GM21786 (cell line): ENCODE measurements around the gene COL8A1.
"Not testable (repeated sequence)": the region's sequence is repeated elsewhere in the genome, so short reads cannot be mapped to it uniquely, and the experiment has no call there.

ENCODE experiments used
- ATAC-seq: cut with Tn5 transposase; IDR thresholded peaks from one replicate; pipeline ENCODE4 v1.9.1; 2021; ENCODE audit not compliant: unreplicated experiment

The COL8A1 gene

DNA sequence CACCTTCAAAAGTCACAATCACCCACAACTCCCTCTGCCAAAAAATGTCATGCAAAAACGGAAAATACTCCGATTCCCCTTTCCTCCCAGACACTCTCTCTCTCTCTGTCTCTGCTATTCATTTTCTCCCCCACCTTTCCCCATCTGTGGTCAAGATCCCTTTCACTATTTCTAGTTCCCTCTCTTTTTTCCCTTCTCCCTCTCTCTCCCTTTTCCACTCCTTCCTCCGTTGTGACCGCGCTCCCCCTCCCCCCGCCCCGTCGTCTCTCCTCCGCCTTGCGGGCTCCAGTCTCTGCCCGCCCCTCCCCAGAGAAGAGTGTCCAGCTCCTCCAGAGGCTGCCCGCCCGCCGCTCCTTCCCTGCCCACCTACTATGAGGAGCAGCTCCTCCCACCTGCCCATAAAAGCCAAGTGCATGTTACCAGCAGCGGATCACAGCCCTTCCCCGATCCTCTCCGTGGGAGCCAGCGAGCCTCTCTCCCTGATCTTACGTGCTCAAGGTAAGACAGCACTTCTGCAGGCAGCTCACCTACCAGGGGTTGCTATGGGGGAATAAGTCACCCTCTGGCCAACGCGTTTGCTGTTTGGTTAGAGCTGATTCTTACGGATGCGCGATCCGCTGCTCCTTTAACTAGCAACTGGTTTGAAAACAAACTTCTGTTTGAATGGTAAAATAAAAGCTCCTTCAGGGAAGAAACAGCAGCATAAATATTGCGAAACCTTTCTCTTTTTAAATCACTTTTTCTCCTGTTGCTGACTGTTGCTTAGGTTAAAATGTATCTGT is at the start of gene COL8A1:
TSS of gene COL8A1 (plus strand) at position 428 of the 782 bp plus-strand sequence. CDS start 152,089 bp downstream, outside the sequence.
- no peak for ATAC-seq

DNA sequence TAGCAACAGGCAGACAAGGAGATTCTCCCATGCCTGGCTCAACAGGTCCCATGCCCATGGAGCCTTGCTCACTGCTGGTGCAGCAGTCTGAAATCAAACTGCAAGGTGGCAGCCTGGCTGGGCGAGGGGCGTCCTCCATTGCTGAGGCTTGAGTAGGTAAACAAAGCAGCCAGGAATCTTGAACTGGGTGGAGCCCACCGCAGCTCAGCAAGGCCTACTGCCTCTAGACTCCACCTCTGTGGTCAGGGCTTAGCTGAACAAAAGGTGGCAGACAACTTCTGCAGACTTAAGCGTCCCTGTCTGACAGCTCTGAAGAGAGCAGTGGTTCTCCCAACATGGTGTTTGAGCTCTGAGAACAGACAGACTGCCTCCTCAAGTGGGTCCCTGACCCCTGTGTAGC is 49.2 kb upstream of the COL8A1 start:
- ATAC-seq = not testable (repeated sequence)

DNA sequence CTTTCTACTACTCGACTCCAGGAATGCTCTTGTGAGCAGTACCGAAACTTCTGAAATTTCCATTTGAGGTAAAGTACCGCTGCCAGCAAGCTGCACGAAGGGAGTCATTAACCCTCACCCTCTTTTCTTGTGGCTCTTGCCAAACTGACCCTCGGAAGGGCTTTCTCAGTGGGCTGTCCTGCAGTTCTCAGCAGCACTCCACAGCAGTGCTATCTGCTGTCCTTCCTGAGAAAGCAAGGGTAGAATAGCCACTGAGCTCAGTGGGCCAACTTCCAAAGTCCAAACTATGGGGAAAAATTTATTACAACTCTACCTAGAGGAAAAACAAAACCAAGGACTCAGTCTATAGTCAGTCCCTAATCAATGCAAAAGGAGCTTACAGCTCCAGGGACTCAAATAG is 38.5 kb upstream of the COL8A1 start:
- ATAC-seq = no peak

DNA sequence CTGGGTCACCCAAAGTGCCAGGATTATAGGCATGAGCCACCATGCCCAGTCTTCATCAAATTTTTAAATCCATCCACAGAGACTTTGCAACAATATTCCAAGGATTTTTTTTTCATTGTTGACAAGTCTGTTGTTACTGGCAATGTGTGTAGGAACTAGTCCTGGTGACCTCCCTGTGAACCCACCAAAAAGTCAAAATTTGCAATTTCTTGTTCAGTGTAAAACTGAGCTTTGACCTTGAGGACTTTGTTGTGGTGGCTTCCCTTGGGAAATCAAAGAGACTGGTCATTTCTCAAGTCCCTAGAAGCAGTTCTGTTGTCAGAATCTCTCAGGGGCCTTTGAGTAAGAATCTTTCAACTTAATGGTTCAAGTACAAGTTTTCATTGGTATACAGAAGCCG is 36.9 kb upstream of the COL8A1 start:
- ATAC-seq = no peak

DNA sequence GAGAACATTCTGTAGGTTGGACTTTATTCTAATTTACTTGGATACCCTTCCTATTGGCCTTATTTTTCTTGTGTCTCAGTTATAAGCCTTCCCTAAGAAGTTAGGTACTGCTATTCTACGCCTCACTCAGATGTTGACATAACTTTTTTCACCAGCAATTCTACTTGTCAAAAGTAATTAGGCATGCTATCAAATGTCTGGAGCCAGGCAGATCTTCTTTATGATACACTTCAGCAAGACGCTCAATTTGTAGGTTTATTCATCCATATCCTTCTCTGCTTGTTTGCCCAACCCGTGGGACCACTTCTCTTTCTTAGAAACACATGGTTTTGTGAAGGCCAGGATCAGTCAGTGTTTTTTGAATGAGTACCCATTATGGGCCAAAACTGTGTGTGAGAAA is 36.2 kb upstream of the COL8A1 start:
- no peak for ATAC-seq

DNA sequence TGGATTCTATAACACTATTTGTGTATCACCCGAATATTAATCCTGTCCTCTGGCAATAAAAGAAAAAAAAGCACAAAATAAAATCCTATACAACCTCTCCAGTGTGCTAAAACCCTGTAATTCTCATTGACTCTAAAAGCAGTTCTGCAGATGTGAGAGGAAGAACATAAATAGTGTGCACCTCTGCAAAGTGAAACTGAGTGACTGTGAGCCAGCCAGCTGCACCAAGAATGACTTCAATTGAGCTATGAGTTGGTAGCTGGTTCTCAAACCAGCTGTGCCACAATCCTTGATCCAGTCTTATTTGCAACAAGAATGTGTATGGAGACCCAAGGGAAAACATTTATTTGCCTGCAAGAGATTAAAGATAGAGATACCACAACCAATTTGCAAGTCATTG is 31.2 kb upstream of the COL8A1 start:
- ATAC-seq = peak; percentile 70

DNA sequence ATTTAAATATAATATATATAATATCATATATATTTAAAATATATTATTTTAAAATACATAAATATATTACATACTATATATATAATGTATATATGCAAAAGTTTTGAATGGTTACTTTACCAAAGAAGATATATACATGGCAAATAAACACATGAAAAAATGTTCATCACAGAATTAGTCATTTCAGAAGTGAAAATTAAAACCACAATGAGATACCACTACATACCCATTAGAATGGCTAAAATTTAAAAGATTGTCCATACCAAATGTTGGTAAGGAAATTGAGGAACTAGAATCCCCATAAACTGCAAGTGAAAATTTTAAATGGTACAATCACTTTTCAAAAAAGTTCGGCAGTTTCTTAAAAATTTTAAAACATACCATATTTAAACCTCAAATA is 23.6 kb upstream of the COL8A1 start:
- no peak for ATAC-seq

DNA sequence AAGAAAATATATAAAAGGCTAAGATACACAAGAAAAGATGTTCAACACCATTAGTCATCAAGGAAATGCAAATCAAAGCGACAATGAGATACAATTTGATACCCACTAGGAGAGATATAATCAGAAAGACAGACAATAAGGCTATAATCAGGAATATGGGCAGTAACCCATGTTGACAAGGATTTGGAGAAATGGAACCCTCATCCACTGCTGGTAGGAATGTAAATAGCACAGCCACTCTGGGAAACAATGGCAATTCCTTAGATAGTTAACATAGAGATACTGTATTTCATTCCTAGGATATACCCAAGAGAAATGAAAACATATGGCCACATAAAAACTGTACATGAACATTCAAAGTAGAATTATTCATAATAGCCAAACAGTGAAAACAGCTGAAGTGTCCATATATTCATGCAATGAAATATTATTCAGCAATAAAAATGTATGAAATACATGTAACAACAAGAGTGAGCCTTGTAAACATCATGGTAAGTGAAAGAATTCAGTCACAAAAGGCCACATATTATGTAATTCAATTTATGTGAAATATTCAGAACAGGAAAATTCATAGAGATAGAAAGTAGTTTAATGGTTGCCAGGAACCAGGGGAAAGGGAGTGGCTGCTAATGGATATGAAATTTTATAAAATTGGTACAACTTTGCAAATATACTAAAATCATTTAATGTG is 18.2 kb upstream of the COL8A1 start:
- no peak for ATAC-seq

DNA sequence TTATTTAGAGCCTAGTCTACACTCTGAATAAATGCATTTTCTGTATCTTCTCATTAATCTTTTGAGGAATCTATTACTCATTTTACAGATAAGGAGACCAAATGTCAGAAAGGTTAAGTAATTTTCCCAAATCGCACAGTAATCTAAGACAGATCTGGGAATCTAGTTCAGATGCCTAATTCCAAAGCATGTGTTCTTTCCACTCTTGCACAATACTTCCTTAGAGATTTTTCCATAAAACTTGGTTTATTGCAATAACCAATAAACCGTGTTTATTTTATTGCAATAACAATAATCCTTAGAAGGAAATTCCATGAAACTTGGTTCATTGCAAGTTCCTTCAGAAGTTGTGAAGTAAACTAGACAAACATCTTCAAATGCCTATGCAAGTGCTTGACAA is 17.4 kb upstream of the COL8A1 start:
- no peak for ATAC-seq

DNA sequence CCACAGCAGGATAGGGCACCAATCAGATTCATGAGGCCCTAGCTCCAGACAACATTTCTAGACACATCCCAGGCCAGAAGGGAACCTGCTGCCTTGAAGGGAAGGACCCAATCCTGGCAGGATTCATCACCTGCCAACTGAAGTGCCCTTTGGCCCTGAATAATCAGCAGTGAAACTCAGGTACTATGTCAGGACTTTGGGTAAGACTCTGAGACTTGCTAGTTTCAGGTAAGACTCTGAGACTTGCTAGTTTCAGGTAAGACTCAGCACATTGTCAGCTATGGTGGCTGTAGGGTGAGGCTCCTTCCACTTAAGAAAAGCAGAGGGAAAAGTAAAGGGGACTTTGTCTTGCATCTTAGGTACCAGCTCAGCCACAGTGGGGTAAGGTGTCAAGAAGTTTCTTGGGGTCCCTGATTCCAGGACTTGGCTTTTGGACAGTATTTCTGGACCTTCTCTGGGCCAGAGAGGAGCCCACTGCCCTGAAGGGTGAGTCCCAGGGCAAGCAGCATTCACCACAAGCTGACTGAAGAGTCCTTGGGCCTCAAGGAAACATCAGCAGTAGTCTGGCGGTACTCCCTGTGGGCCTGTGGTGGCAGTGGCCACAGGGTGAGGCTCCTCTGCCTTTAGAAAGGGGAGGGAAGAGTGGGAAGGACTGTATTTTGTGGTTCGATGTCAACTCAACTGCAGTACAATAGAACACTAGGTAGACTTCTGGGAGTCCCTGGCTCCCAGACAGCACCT is 13.7 kb upstream of the COL8A1 start:
- ATAC-seq = peak; percentile 41

DNA sequence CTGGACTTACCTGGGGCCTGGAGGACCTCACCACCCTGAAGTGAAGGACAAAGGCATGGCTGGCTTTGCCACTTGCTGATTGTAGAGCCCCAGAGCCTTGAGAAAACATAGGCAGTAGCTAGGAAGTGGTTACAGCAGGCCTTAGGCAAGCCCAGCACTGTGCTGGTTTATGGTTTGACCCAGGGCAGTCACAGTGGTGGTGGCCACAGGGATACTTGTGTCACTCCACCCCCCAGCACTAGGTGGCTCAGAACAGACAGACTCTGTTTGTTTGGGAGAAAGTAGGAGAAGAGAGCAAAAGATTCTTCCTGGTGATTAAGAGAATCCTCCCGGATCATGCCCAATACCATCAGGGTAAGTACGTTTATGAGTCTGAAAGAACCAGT is 13.2 kb upstream of the COL8A1 start:
- peak; percentile 30 for ATAC-seq

DNA sequence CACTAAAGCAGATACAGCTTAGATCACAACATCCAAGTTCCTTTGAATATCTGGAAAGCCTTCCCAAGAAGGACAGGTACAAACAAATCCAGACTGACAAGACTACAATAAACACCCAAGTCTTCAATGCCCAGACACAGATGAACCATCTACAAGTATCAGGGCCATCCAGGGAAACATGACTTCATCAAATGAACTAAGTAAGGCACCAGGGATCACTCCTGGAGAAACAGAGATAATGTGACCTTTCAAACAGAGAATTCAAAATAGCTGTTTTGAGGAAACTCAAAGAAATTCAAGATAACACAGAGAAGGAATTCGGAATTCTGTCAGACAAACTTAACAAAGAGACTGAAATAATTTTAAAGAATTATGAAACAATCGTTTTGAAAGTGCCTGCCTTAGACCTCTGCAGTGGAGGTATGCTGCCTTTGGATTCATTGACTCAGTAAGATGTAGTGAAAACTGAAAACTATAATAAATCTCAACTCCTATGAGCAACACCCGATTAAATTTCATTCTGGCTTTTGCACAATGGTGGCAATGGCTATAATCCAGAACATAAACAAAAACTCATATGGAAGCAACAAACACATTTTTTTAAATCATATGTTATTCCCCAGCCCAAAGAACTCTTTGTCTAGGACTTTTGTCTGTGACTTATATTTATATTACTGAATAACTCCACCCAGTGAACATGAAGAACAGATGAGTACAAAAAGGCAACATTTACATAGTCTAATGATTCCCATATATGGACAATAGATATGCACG is 12.6 kb upstream of the COL8A1 start:
- ATAC-seq = no peak

DNA sequence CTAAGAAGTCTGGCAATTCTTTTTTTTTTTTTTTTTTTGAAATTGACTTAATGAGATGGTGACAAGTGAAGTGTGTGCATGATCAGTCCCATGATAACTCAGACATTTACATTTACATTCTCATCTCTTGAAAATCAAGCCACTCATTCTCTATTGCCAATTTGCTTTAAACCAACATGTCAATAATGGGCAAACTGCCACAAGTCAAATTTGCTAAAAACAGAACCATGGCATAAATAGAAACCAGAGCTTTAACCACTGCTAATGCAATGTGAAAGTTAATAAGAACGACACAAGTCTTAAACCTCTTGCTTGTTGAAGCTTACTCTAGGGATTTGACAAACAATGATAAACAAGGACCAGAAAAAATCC is 12.0 kb upstream of the COL8A1 start:
- peak; percentile 64 for ATAC-seq

DNA sequence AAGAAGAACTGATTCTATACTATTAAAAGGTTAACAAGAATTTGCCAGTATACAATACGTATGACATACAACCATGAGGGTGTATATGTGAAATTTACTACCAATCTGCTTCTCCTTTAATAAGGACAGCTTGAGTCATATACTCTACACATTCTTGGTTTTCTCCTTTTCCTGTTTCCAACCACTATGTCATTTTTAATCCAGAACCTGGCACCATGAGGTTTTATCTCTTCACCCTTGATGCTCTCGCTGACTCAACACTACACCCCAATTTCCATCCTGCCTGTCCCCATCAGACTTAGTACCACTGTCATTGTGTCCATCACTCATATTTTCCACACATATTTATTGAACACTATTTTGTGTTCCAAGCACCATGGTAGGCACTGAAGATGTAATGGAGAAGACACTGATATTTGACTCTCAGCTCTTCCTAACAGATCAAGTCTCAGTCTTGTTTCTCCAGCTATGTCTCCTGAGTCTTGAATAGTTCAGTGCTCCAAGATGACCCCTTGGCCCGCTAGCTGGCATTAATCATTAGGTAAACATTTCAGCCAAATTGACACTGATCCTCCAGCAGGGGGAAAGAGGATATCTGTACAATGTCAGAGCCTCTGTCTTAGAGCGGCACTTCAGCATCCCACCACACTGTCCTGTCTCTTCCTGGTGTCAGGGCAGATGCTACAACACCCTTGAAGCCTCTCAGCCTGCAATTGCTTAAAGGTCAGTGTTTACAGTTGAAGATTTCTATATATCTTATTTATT is 11.2 kb upstream of the COL8A1 start:
- ATAC-seq = no peak

DNA sequence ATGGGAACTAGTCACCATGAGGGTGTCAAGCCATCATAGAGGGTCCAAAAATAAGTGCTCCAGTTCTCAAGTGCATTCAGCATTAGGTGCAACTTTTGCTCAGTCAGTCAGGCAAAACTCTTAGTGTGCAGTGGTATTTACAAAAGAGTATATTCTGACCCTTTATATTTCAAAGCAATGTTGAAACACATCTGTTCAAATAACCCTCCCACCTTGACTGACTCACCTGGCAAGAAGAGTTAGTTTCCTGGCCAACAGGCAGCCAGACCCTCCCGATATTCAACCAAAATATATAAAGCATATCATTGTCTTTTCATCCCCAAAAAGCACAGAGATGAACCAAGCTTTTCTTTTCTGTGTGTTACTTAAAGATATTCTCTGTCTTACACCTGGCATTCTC is 7.6 kb upstream of the COL8A1 start:
- ATAC-seq = no peak

DNA sequence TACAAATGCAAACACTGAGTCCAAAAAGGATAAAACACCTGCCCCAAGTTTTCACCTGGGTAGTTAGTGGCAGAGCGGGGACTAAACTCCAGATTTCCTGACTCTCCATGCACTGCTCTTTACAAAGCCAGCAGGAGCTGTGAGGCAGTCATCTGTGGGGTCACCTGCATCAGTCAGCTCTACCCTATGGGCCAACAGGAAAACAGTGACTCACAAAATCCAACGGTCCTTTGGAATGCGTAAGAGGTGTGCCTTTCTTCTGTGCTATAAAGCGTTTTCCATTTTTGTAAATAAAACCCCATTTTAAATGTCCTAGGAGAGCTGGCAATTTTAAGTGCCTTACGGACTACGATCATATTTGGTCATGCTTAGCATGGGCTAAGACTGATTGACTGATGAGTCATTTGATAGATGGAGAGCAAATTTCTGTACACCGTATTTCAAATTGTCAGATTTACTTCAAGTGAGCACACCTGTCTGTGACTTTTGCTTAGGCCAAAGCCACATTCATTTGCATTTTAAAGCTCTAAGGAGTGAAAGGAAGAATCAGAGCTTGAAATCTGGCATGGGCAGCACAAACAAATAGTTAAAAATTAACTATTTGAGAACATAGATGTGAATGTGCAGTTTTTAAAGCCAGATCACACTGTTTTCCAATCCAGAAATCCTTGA is 4.4 kb upstream of the COL8A1 start:
- peak; percentile 65 for ATAC-seq

DNA sequence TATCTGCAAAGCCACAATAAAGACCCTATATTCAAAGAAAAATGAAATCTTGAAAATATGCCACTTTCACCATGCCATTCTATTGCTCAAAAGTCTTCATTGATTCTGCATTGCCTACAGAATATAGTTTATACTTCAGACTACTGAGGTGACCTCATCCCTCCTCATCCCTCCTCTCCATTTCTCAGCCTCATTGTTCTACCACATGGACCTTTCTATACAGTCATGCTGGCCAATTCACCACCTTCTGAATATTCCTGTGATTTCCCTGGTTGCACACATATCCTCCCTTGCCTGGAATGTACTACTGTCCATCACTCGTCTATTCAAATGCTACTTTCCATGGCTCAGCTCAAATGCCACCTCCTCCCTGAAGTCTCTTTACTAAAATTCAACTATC is 3.5 kb upstream of the COL8A1 start:
- no peak for ATAC-seq

DNA sequence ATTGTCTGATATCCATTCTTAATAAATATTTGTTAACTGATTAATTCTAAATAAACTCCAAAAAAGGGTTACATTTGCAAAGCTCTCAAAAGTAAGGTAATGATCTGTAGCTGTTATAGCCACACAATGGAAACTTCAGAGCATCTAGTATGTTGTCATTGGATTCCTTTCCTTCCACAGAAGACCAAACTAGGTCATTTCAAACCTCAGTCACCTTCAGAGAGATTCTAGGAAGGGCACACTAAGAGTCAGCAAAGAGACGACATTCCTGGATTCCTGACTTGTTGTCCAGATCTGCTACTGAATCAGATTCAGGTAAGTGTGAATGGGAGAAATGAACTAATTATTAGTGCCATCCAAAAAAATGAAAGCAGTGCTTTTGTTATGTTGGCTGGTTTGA is 3.0 kb upstream of the COL8A1 start:
- ATAC-seq = no peak

DNA sequence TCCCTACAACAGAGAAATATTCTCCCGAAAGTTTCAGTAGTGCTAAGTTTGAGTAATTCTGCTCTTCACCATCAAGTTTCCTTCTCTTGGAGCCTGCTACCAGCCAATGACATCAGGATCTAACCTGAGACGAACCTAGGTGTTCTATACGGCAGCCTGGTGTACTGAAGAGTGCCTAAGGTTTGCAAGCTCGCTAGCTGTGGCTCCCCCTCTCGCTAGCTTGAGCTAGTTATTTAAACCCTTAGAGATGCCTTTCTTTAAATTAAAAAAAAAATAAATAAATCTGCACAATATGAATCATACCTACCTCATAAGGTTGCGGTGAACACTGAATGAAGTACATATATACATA is 1.4 kb upstream of the COL8A1 start:
- ATAC-seq = no peak
